HCT116 (cell line): ENCODE measurements around the gene CNST. TPM values are rescaled to one million over a fixed set of nuclear protein-coding genes. Genes with fewer than 3 reads are reported as not detected.

Source experiments
- ATAC-seq: fragments of 200-7000 bp; cut with Tn5 transposase; 2 replicates; pipeline ENCODE4 v1.9.1; 2020; ENCODE audit warnings: mild to moderate bottlenecking, moderate library complexity
- BruUV-seq: library from RNA; stranded (reverse); fragments of 400-500 nt; replicated peaks from 2 replicates; lab custom pipeline; 2021; lab: Mats Ljungman, UMichigan
- CTCF ChIA-PET: fragments of 300-600 bp; sonication (Branson Sonifier 250); formaldehyde crosslinking; loops from one replicate; lab custom pipeline; 2021; ENCODE audit warnings: antibody characterized with exemption; lab: Charles Lee
- POLR2A ChIA-PET: fragments of 300-600, 350-600 bp; sonication (Branson Sonifier 250); formaldehyde crosslinking; loops from one replicate; lab custom pipeline; 2021; ENCODE audit warnings: antibody characterized with exemption; lab: Charles Lee
- RAD21 ChIA-PET, 2 experiments: fragments of 300-600 bp; sonication (Branson Sonifier 250); formaldehyde crosslinking; loops; one replicate each; lab custom pipeline; 2023; ENCODE audit warnings: low total read pairs in 2 of 2; ENCODE audit not compliant: uncharacterized antibody in 2 of 2, unreplicated experiment in 2 of 2, low non-redundant PET in 1 of 2; lab: Charles Lee
- DNase-seq: peaks from one replicate; pipeline ENCODE4 v3.0.0-alpha.2; 2010; ENCODE audit warnings: low read depth, low spot score
- H2AFZ ChIP-seq: fragments of 200-600 bp; shearing (Covaris generic), sonication (generic); 2 replicates; pipeline ENCODE4 v1.6.1; 2017; ENCODE audit warnings: low read depth, mixed run types, mixed read lengths, antibody characterized with exemption, low read length; ENCODE audit not compliant: poor library complexity, severe bottlenecking
- H3K27ac ChIP-seq: 2 replicates; pipeline ENCODE4 v1.5.1; 2012; ENCODE audit warnings: low read depth, low read length
- H3K27me3 ChIP-seq: fragments of 200-600 bp; sonication (generic); 2 replicates; pipeline ENCODE4 v1.6.1; 2016; ENCODE audit warnings: mixed run types, low read length, mixed read lengths; ENCODE audit not compliant: insufficient read depth
- H3K36me3 ChIP-seq, 2 experiments: fragments of 200-500 bp in 1 of 2; fragments of 200-600 bp in 1 of 2; sonication (Bioruptor generic) in 1 of 2; sonication (generic) in 1 of 2; 2 replicates each; pipeline versions ENCODE4 v1.5.1 to v1.6.1; 2014 to 2016; ENCODE audit warnings: low read length in 2 of 2, inconsistent platforms in 1 of 2, mixed read lengths in 1 of 2, mixed run types in 1 of 2; ENCODE audit not compliant: insufficient read depth in 2 of 2, control insufficient read depth in 1 of 2
- H3K4me1 ChIP-seq, 2 experiments: fragments of 200-600 bp in 1 of 2; sonication (generic) in 1 of 2; 2 replicates each; pipeline versions ENCODE4 v1.5.1 to v1.6.1; 2012 to 2017; ENCODE audit warnings: low read length in 2 of 2, inconsistent platforms in 1 of 2, mild to moderate bottlenecking in 1 of 2, mixed read lengths in 1 of 2, mixed run types in 1 of 2, moderate library complexity in 1 of 2; ENCODE audit not compliant: insufficient read depth in 2 of 2, control insufficient read depth in 1 of 2
- H3K4me2 ChIP-seq: fragments of 200-600 bp; sonication (generic); 2 replicates; pipeline ENCODE4 v1.6.1; 2017; ENCODE audit warnings: mixed run types, low read length, mixed read lengths
- H3K4me3 ChIP-seq, 2 experiments: fragments of 200-600 bp in 1 of 2; sonication (generic) in 1 of 2; replicated peaks in 1 of 2; 2 replicates each; pipeline ENCODE4 v1.5.1; 2011 to 2016; ENCODE audit warnings: low read length in 2 of 2, control low read depth in 1 of 2, low read depth in 1 of 2, mild to moderate bottlenecking in 1 of 2, mixed read lengths in 1 of 2, mixed run types in 1 of 2
- H3K79me2 ChIP-seq: fragments of 200-600 bp; sonication (generic); 2 replicates; pipeline ENCODE4 v1.6.1; 2017; ENCODE audit warnings: mild to moderate bottlenecking, mixed run types, low read length, moderate library complexity, mixed read lengths; ENCODE audit not compliant: insufficient read depth
- H3K9ac ChIP-seq: fragments of 200-600 bp; sonication (generic); 2 replicates; pipeline ENCODE4 v1.6.1; 2016; ENCODE audit warnings: low read length, mixed read lengths
- H3K9me2 ChIP-seq: fragments of 200-600 bp; sonication (generic), shearing (Covaris generic); 2 replicates; pipeline ENCODE4 v1.6.1; 2017; ENCODE audit warnings: mixed run types, mild to moderate bottlenecking, moderate library complexity; ENCODE audit not compliant: insufficient read depth
- H3K9me3 ChIP-seq, 2 experiments: fragments of 200-500 bp in 1 of 2; fragments of 200-600 bp in 1 of 2; sonication (Bioruptor generic) in 1 of 2; sonication (generic) in 1 of 2; 2 replicates each; pipeline ENCODE4 v1.6.1; 2014 to 2017; ENCODE audit warnings: low read length in 2 of 2, mixed read lengths in 2 of 2, inconsistent platforms in 1 of 2, low read depth in 1 of 2, mild to moderate bottlenecking in 1 of 2, mixed run types in 1 of 2, moderate library complexity in 1 of 2; ENCODE audit not compliant: control insufficient read depth in 1 of 2, insufficient read depth in 1 of 2
- H4K20me1 ChIP-seq: fragments of 200-600 bp; sonication (generic), shearing (Covaris generic); 2 replicates; pipeline ENCODE4 v1.6.1; 2017; ENCODE audit warnings: mixed run types, mild to moderate bottlenecking, moderate library complexity; ENCODE audit not compliant: insufficient read depth
- CBX3 ChIP-seq: IDR thresholded peaks from 2 replicates; pipeline ENCODE4 v1.6.1; 2012; ENCODE audit warnings: low read depth
- JUND ChIP-seq: IDR thresholded peaks from 2 replicates; pipeline ENCODE4 v1.6.1; 2012
- SRF ChIP-seq: IDR thresholded peaks from 2 replicates; pipeline ENCODE4 v1.6.1; 2012; ENCODE audit warnings: low read depth
- ZNF274 ChIP-seq: fragments of 200-500 bp; sonication (Bioruptor generic); IDR thresholded peaks from 2 replicates; pipeline ENCODE4 v1.6.1; 2014; ENCODE audit warnings: mild to moderate bottlenecking, low read depth, low read length, inconsistent platforms
- intact Hi-C: fragments of 100-400 bp; cut with micrococcal nuclease; formaldehyde crosslinking; loops from 2 replicates; pipeline ENCODE4 v1.10.0; 2022
- total RNA-seq: library from RNA; stranded (reverse); gene quantifications from one replicate; pipeline ENCODE4 v1.2.1, GENCODE V29; 2021; ENCODE audit not compliant: unreplicated experiment
- TF ChIP-seq, protein P1 (sequence below): IDR thresholded peaks from 2 replicates; pipeline ENCODE4 v1.6.1; 2012; ENCODE audit warnings: low read depth
- TF ChIP-seq, protein P2 (sequence below), 3 experiments: fragments of 200-600 bp in 1 of 3; sonication (generic) in 1 of 3; IDR thresholded peaks in 2 of 3; conservative IDR thresholded peaks in 1 of 3; 2 replicates each; pipeline ENCODE4 v1.5.1; 2012 to 2017; ENCODE audit warnings: low read depth in 2 of 3, low read length in 2 of 3, antibody characterized with exemption in 1 of 3, borderline replicate concordance in 1 of 3, control low read depth in 1 of 3, mild to moderate bottlenecking in 1 of 3, mixed read lengths in 1 of 3, mixed run types in 1 of 3, moderate library complexity in 1 of 3; ENCODE audit not compliant: insufficient read depth in 1 of 3

The CNST gene
- total RNA-seq, 1 experiment from 2014 or later: 13.5 TPM

DNA sequence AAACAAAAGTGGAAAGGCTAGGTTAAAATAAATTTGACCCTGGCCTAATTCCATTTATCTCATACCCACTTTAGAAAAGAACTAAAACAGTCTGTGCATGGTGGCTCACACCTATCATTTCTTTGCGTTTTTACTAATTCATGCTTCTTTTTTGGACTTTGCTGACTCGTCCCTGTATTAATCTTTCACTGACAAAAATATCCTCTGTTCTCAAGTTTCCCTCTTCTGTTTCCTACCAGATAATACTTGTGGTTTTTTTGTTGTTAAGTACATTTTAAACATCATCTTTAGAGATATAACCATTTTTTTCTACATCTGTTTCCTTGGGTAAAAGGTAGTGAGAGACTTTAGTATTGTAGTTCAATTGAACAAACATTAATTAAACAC, 11.5 kb downstream of the CNST start:
- intact Hi-C loops: no loop called here
- Histone ChIP-seq H3K9ac (no peak overlapping the region), H3K79me2 (peaks cover 58% of the 10 kb centered on the region), H2AFZ (no peak overlapping the region), H3K27ac (no peak overlapping the region), H3K4me1 (no peaks in the 10 kb centered on the region), H3K27me3 (no peaks in the 10 kb centered on the region), H3K4me2 (no peak overlapping the region), H3K36me3 (no peaks in the 10 kb centered on the region), H4K20me1 (peaks cover 5% of the 10 kb centered on the region; the same call in 1 of the 2 replicates), H3K9me2 (no peaks in the 10 kb centered on the region), H3K9me3 (no peaks in the 10 kb centered on the region), H3K4me3 (no peak overlapping the region)
- no peak for DNase-seq
- BruUV-seq: no TSS peak
- POLR2A ChIA-PET: no interaction called here
- CTCF ChIA-PET: no interaction called here
- TF ChIP-seq JUND (no peak), CBX3 (no peak), SRF (no peak), ZNF274 (no peak)
- TF ChIP-seq, protein P1, sequence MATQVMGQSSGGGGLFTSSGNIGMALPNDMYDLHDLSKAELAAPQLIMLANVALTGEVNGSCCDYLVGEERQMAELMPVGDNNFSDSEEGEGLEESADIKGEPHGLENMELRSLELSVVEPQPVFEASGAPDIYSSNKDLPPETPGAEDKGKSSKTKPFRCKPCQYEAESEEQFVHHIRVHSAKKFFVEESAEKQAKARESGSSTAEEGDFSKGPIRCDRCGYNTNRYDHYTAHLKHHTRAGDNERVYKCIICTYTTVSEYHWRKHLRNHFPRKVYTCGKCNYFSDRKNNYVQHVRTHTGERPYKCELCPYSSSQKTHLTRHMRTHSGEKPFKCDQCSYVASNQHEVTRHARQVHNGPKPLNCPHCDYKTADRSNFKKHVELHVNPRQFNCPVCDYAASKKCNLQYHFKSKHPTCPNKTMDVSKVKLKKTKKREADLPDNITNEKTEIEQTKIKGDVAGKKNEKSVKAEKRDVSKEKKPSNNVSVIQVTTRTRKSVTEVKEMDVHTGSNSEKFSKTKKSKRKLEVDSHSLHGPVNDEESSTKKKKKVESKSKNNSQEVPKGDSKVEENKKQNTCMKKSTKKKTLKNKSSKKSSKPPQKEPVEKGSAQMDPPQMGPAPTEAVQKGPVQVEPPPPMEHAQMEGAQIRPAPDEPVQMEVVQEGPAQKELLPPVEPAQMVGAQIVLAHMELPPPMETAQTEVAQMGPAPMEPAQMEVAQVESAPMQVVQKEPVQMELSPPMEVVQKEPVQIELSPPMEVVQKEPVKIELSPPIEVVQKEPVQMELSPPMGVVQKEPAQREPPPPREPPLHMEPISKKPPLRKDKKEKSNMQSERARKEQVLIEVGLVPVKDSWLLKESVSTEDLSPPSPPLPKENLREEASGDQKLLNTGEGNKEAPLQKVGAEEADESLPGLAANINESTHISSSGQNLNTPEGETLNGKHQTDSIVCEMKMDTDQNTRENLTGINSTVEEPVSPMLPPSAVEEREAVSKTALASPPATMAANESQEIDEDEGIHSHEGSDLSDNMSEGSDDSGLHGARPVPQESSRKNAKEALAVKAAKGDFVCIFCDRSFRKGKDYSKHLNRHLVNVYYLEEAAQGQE: no peak
- TF ChIP-seq, protein P2, sequence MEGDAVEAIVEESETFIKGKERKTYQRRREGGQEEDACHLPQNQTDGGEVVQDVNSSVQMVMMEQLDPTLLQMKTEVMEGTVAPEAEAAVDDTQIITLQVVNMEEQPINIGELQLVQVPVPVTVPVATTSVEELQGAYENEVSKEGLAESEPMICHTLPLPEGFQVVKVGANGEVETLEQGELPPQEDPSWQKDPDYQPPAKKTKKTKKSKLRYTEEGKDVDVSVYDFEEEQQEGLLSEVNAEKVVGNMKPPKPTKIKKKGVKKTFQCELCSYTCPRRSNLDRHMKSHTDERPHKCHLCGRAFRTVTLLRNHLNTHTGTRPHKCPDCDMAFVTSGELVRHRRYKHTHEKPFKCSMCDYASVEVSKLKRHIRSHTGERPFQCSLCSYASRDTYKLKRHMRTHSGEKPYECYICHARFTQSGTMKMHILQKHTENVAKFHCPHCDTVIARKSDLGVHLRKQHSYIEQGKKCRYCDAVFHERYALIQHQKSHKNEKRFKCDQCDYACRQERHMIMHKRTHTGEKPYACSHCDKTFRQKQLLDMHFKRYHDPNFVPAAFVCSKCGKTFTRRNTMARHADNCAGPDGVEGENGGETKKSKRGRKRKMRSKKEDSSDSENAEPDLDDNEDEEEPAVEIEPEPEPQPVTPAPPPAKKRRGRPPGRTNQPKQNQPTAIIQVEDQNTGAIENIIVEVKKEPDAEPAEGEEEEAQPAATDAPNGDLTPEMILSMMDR (IDR thresholded peaks at IDR 0.05 in 2 of 3, conservative IDR thresholded peaks at IDR 0.05 in 1 of 3; ENCODE audit: borderline replicate concordance in 1 of 3, insufficient read depth in 1 of 3, low read depth in 2 of 3, low read length in 2 of 3): no peak
- no peak for ATAC-seq
- RAD21 ChIA-PET: no interaction called here
